Suppressor macrophage treated with lipopolysaccharide for 1 hour (primary cell): Measurements from ENCODE around the gene ITGA6.

Experiments used
- DNase-seq, 3 donors: peaks; one replicate each; pipeline ENCODE4 v3.0.0-alpha.2; 2020 to 2022

ITGA6 gene

DNA sequence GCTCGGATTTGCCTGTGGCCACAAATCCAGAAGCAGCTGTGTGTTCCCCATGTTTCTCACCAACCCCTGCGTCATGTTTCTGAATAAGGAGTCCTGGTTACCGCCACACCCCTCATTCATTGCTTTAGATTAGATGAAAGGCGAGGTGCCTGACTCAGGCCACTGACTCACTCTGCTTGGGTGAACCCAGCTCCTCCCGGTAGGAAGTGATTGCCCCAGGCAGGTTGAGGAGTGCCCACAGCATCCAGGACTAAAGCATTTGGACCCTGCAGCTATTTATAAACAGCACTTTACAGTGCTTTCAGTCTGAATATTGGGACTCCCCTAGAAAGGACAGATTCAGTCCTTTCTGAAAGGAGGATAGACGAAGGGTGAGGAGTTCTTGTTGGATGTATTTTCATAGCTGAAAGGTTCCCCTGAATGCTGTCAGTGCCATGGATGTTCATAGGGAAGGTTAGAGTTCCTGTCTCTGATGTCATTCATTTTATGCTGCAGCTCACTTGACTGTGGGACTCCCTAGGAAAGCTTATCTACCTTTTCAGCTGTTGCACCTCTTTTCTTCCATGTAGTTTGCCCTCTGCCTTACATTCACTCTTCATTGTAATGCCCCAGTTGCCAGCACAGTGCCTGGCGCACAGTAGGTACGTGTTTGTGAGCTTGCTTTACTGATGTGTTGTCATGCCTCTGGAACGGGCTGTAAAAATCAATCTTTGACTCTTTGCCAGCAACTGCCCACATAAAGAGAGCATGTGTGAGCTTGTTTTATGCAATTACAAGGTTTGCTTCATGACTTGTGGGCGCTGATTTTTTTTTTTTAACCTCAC lies 14.9 kb downstream of the ITGA6 start:
- peak; percentile 51 to 58 (median 52) for DNase-seq

- no peak for DNase-seq
Observed at GRCh38 chr2:172445851-172446250, 18.5 kb downstream of the ITGA6 start.

DNA sequence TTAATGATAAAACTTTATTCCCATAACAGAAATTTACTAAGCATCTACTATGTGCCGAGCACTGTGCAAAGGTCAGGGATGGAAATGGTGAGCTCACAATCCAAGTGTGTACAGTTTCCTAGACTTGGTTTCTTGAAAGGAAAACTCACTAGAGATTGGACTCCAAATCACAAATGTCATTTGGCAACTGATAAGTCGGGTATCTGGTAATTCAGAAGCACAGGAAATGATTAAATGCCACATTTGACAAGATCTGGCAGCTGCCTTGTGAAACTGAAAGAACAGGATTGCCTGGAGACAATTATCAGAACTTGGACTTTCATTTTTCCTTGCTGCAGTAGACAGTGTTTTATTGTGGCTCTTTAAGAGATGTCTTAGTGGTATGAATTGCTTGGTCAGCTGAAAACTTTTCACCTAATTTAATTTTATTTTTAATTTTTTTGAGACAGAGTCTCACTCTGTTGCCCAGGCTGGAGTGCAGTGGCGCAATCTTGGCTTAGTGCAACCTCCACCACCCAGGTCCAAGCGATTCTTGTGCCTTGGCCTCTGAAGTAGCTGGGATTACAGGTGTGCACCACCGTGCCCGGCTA lies 19.2 kb downstream of the ITGA6 start:
- peak in 2 of 3 donors; percentile 28 to 54 for DNase-seq

DNA sequence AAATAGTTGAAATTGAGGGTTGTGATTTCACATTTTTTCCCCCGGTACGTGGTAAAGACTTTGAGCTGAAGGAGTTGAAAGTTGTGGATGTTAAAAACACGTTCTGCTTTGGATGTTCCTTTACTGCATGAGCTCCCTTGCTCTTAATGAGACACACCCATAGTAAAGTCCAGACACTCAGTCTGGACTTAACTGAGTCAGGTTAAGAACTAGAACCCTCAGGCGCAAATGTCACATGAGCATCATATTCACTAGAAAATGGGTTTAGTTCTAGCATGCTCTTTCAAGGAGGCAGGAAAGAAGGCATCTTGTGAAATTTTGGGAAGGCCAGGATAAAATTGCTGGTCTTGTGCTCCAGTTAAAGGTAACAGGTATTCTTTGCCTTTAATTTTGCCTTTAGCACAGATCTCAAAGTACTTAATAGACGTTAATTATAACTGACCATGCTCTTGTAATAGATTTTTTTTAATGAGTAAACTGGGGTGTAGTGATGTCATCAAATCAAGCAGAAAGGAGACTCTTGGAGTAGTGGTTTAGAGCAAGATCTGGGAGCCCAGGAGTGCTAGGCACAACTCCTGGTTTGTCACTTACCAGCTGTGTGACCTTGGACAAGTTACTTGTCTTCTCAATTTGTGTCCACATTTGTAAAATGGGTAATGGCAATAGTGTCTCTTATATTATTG lies 20.6 kb downstream of the ITGA6 start:
- no peak for DNase-seq

- DNase-seq = no peak
Observed at GRCh38 chr2:172448544-172449267, 21.3 kb downstream of the ITGA6 start.

- DNase-seq = no peak
Observed at GRCh38 chr2:172449911-172450550, 22.6 kb downstream of the ITGA6 start.

DNA sequence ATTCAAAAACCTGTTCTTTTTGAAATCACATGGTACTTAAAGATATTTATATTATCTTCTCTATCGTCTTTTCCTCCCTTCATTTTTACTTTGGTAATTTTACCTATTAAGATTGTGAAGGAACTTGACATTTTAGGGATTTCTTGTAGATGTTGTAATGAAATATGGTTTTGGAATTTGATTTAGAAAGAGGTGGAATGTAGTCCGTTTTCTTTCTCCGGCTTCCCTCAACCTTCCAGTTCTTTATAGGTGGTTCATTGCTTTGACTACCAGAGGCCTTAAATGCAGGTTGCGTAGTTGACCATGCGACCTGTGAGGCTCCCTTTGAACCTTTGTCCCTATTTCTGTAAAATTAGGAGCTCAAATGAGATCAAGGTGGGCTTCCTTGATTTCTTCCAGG lies 24.5 kb downstream of the ITGA6 start:
- DNase-seq = no peak

- DNase-seq = no peak
Observed at GRCh38 chr2:172452845-172453244, 25.5 kb downstream of the ITGA6 start.

DNA sequence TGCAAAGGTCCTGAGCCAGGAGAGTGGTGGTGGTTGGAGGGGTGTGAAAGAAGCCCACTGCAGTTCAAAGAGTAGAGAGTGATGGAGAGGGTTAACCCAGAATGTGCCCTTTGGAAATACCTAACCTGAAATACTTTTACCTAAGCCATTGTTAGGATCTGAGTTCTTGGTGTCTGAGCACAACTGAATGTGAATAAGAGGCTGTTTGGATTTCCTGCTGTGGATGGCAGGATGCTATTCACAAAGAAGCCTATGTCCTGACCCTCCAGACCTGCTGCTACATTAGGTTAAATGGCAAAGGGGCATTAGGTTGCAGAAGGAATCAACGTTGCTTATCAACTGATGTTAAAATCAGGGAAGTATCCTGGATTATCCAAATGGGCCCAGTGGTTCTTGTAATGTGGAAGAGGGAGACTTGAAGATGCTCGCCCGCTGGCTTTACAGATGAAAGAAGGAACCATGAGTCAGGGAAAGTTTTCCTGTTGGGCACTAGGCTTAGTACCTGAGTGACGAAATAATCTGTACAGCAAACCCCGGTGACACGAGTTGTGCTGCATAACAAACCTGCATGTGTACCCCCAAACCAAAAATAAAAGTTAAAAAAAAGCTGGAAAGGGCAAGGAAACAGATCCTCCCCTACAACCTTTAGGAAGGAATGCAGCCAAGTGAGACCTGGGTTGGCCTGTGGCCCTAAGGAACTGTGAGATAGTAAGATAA lies 27.2 kb downstream of the ITGA6 start:
- no peak for DNase-seq

DNA sequence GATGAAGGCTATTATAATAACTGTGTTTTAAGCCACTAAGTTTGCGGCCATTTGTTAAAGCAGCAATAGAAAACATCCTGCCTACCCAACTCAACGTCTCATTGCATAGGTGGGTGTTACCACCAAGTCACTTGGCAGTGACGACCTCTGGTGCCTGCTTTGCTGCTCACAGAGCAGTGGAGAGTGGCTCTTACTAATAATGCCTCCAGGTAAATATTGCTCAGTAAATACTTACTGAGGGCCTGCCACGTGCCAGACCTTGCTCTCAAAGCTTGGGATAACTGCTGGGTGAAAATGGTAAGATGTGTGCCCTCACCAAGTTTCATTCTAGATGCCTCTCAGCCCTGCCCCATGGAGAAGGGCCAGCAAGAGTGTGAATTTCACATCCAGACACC lies 27.7 kb downstream of the ITGA6 start:
- DNase-seq = no peak

DNA sequence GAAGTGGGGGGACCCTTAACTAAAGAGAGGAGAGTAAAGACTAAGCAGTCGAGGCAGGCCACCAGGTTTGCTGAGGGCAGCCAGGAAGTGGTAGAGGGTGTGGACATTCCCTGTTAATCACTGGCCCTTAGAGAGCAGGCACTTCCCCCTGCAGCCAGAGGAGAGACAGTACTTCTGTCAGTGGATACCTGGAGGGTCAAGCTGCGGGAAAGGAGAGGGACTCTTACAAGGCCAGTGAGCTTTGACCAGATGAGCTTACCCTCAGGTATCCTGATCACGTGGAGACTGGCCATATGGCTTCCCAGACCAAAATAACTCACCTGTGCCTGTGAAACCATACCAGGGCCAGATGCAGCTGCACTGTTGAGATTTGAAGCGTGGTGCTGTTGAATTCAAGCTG lies 28.6 kb downstream of the ITGA6 start:
- DNase-seq = peak in 1 of 3 donors; percentile 41

DNA sequence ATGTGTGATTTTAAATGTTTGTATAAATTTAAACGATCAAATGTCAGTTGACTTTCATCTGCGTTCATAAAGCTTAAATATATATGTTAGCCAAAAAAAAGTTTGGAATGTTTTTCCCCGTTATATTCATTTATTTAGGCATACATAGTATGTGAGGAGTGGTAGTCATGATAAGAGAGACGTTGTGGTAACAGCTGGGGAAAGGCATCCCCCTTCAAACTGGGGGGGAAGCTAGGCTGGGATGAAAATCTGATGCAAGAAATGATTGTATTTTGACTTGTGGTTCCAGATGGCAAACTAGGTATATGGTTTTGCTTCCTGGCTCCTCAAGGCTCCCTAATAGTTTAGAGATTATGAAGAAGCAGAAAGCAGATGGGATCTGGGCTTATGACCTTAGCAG lies 30.1 kb downstream of the ITGA6 start:
- DNase-seq = no peak

DNA sequence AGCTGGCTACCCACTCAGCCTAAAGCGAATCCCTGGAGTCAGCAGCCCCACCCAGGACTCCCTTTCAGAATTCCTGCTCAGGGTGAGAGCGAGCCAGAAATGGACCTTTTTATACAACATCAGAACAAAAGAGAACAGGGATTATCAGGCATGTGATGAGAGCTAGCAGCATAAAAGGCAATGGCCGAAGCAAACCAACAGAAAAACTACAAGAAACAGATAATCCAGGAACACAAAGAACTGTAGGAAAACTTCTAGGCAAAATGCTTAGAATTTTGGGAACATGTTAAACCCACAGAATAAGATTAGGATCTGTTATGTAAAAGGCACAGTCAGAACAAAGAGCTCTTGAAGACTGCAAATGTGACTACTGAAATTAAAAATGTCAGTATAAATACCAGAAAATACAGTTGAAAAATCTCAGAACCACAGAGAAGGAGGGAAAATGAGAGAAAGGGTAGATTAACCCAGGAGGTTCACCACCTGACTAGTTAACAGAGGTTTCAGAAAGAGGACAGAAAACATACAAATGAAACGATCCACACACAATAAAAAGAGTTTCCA lies 31.3 kb downstream of the ITGA6 start:
- no peak for DNase-seq

- peak in 1 of 3 donors; percentile 42 for DNase-seq
Observed at GRCh38 chr2:172460780-172461201, 33.4 kb downstream of the ITGA6 start.

DNA sequence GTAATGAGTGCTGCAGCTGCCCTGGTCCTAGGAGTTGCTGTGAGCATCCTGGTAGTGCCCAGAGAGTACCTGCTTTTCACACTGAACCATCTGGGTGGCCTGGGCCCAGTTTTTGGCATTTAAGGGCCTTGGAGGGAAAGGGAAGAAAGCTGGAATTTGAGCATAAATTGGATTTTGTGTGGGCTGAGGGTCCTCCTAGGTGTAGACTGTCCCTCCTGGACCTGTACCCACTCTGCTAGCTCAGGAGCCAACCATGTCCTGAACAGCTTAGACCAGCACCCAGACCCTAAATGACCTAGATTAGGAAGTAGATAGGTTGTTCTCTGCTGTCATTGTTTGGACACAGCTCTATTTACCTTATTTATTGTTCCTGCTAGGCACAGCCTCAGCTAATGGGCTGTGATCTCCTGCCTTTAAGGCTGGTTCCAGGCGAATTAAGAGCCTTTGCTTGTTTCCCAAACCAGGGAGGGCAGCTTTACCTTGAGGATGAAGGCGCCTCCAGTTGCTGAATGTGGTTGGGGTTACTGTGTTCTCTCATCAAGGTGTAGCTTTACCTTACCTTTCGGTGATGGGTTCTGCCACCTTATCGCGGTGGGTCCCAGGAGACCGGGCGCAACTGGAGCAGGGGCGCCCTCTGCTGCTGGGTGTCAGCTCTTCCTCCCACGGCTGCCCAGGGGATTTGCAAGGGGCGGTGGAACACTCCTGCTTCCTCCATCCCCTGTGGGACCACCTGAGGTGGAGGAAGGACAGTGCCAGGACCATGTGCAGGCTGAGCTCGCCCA lies 34.4 kb downstream of the ITGA6 start:
- peak; percentile 51 to 81 (median 63) for DNase-seq

DNA sequence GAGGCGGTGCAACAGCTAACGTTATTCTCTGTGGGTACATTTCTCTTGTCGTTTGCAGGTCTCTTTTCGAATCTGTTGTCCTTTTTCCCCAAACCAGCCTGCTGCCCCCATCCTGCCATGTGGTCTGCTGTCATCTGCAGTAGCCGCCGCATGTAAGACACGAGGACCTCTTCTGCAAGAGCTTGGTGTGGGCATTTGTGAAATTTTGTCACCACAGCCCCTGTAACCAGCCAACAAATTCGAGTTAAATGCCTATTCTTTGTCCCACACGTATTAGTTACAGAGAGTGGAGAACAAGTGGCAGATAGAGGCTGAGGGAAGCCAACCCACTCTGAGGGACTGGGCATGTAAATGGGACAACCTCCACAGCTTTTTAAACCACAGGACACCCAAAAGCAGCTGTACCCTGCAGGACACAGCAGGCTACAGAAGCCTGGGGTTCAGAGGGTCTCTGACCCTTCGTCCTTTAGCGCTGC lies 35.0 kb downstream of the ITGA6 start:
- peak; percentile 40 to 48 (median 47) for DNase-seq

GRCh38 chr2:172462849-172463381 lies 35.5 kb downstream of the ITGA6 start:
- no peak for DNase-seq

DNA sequence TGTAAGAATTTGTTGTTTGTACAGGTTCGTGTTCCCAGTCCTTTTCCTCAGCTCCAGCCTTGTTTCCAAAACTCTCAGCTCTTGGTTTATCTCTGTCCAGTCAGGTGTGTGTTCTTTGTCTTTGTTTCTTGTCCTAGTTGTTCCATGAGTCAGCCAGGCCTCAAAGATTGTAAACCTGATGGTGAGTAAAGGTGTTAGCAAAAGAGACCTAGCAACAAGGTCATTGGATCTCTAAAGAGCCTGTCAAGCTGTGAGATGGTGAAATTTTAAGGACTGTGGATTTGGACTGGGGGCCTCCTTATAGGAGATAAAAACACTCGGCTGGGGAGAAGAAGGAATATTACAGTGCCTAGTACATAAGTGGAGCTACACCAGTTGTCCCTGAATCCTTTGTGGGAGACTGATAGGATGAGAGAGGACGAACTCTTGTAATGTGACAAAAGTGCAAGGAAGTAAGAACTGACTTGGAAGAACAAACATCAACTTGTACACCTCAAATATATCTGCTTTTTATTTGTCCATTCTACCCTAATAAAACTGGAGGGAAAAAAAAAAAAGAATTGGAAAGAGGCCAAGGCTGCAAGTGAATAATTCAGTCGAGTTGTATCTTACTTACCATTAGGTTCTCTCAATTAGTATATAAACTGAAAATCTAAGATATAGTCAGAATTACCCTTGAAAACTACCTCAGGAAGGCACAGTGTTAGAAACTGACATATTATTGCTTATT lies 37.2 kb downstream of the ITGA6 start:
- no peak for DNase-seq
